D721Med (cell line): ENCODE data around the gene STK10.
"Not testable (repeated sequence)": the region's sequence is repeated elsewhere in the genome, so short reads cannot be mapped to it uniquely, and the experiment has no call there.

Experiments used
- DNase-seq: peaks from one replicate; pipeline ENCODE4 v3.0.0; 2011; ENCODE audit warnings: low spot score; ENCODE audit not compliant: insufficient read length
- FAIRE-seq: peaks from 2 replicates; lab custom pipeline; 2011; peaks lifted over from hg19 to GRCh38; lab: Jason Lieb, UNC
- CTCF ChIP-seq: IDR thresholded peaks from 2 replicates; pipeline ENCODE4 v1.5.1; 2012; ENCODE audit warnings: mild to moderate bottlenecking, control low read depth; ENCODE audit not compliant: insufficient read depth; ENCODE audit errors: missing control alignments

Gene STK10

DNA sequence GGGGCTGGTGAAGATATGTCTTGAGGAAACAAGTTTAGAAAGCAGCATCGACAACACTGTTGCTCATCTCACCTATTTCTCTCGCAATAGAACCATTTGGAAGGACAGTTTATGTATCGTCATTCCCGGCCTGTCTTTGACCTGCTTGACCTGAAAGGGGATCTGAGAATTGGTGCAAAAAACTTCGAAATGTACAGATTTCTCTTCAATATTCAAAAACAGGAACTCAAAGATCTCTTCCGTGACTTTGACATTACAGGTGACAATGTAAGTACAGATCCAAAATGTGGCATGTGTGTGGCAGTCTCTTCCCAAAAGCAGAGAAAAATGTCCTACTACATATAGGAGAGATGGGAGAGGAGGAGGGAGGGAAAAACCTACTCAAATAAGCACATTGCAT, 12.5 kb upstream of the STK10 start:
- no peak for FAIRE-seq
- no peak for DNase-seq
- TF ChIP-seq CTCF = no peak

DNA sequence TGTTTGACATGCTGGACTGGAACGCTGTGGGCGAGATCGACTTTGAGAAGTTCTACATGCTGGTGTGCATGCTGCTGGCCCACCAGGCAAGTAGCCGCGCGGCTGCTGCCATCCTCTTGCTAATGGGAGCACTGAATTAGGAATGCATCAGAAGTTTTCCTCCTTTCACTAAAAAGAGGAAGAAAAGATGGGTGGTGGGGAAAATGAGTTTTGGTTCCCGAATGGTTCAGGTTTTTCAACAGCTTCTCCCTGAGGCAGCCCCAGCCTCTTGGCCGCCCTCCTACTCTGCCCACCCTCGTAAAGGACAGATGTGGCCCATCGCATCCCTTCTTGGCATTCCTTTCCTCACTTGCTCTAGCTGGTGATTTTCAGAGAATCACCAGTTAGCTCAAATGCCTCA, 11.4 kb upstream of the STK10 start:
- DNase-seq (no peak), FAIRE-seq (no peak)
- no peak for TF ChIP-seq CTCF

DNA sequence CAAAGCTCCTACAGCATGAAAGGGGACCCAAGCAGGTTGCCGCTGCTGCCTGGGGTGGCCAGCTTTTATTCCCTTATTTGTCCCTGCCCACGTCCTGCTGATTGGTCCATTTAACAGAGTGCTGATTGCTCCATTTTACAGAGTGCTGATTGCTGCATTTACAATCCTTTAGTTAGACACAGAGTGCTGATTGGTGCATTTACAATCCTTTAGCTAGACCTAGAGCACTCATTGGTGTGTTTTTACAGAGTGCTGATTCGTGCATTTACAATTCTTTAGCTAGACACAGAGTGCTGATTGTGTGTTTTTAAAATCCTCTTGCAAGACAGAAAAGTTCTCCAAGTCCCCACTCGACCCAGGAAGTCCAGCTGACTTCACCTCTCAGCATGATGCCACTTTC, 9.8 kb upstream of the STK10 start:
- not testable (repeated sequence) for FAIRE-seq, DNase-seq

- no peak for DNase-seq
- FAIRE-seq = no peak
- no peak for TF ChIP-seq CTCF
Measured at GRCh38 chr5:172194985-172195774, 7.2 kb upstream of the STK10 start.

DNA sequence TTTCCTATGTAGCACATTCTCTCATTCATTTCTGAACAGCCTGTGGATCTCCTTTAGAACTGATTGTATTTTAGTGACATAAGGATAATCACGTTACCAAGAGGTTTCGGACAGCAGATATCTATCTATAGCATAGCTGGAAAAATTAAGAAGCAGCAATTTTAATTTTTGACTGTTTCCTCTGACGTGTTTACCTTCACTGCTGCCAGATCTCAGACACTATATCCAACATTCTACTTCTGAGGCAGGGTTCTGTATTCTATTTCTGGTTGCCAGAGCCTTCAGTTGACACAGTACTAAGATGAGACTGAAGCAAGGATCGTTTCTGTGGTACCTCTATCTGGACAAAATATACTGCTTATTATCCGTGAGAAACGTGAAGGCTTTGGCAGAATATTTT, 5.8 kb upstream of the STK10 start, which contains the start of gene EFCAB9:
EFCAB9 (plus strand) TSS at position 301 of the 400 bp plus-strand sequence; CDS start at position 302, 1 bp downstream.
- no peak for TF ChIP-seq CTCF
- FAIRE-seq (no peak), DNase-seq (no peak)

- DNase-seq (no peak), FAIRE-seq (no peak)
- no peak for TF ChIP-seq CTCF
Measured at GRCh38 chr5:172189693-172190296, 1.8 kb upstream of the STK10 start.

- DNase-seq (no peak), FAIRE-seq (no peak)
- TF ChIP-seq CTCF = no peak
Measured at GRCh38 chr5:172188893-172189692, 1.1 kb upstream of the STK10 start.
